B cell (primary cell): ENCODE results near the gene DHRS1. TPM values are rescaled to one million over a fixed set of nuclear protein-coding genes. Genes with fewer than 3 reads are reported as not detected.

Experiments
- ATAC-seq: fragments of 200-7000 bp; cut with Tn5 transposase; one replicate; pipeline ENCODE4 v1.10.0; 2021; ENCODE audit warnings: low read depth, mild to moderate bottlenecking, moderate number of reproducible peaks, moderate library complexity
- CTCF ChIA-PET: fragments of 350-600 bp; sonication (Branson Sonifier 250); formaldehyde crosslinking; loops from one replicate; lab custom pipeline; 2021; ENCODE audit warnings: antibody characterized with exemption, inconsistent platforms; lab: Charles Lee
- POLR2A ChIA-PET: fragments of 350-600 bp; sonication (Branson Sonifier 250); formaldehyde crosslinking; loops from one replicate; lab custom pipeline; 2021; ENCODE audit warnings: antibody characterized with exemption; lab: Charles Lee
- DNase-seq: peaks from one replicate; pipeline ENCODE4 v3.0.0; 2013
- H2AFZ ChIP-seq: 2 replicates; pipeline ENCODE4 v1.6.1; 2012; ENCODE audit warnings: mild to moderate bottlenecking, low read depth, low read length; ENCODE audit not compliant: insufficient read depth, poor library complexity, severe bottlenecking
- H3K27ac ChIP-seq, 2 donors: 1 replicate in 1 of 2; 2 replicates in 1 of 2; pipeline ENCODE4 v1.5.1; 2012 to 2013; ENCODE audit warnings: low read length in 2 of 2, mild to moderate bottlenecking in 2 of 2, moderate library complexity in 1 of 2
- H3K27me3 ChIP-seq, 4 experiments: fragments of 200-600 bp in 1 of 4; sonication (generic) in 1 of 4; replicated peaks in 1 of 4; 1 replicate in 2 of 4; 2 replicates in 2 of 4; pipeline versions ENCODE4 v1.6.1 to v1.7.0; 2013 to 2016; ENCODE audit warnings: low read length in 3 of 4, mild to moderate bottlenecking in 2 of 4, mixed read lengths in 1 of 4, moderate library complexity in 1 of 4; ENCODE audit not compliant: insufficient read depth in 4 of 4, control insufficient read depth in 3 of 4; ENCODE audit errors: control extremely low read depth in 1 of 4
- H3K36me3 ChIP-seq, 2 experiments: replicated peaks in 1 of 2; 1 replicate in 1 of 2; 2 replicates in 1 of 2; pipeline versions ENCODE4 v1.6.1 to v1.7.1; 2013; ENCODE audit warnings: low read length in 1 of 2; ENCODE audit not compliant: insufficient read depth in 2 of 2, control insufficient read depth in 1 of 2; ENCODE audit errors: control extremely low read depth in 1 of 2, extremely low read depth in 1 of 2
- H3K4me1 ChIP-seq, 2 donors: fragments of 200-600 bp in 1 of 2; sonication (generic) in 1 of 2; 1 replicate in 1 of 2; 2 replicates in 1 of 2; pipeline versions ENCODE4 v1.5.1 to v1.6.1; 2013 to 2017; ENCODE audit warnings: low read length in 2 of 2; ENCODE audit not compliant: control insufficient read depth in 2 of 2, insufficient read depth in 2 of 2
- H3K4me2 ChIP-seq: replicated peaks from 2 replicates; pipeline ENCODE3; 2012; ENCODE audit warnings: mild to moderate bottlenecking, low read depth, low read length; ENCODE audit not compliant: poor library complexity, severe bottlenecking
- H3K4me3 ChIP-seq, 5 experiments: fragments of 200-600 bp in 1 of 5; sonication (generic) in 1 of 5; 1 replicate in 3 of 5; 2 replicates in 2 of 5; pipeline versions ENCODE4 v1.5.1 to v1.7.0; 2011 to 2016; ENCODE audit warnings: low read length in 4 of 5, mild to moderate bottlenecking in 4 of 5, low read depth in 2 of 5, control low read depth in 1 of 5, moderate library complexity in 1 of 5; ENCODE audit not compliant: insufficient read depth in 1 of 5; ENCODE audit errors: control extremely low read depth in 1 of 5, extremely low read depth in 1 of 5
- H3K79me2 ChIP-seq: fragments of 200-600 bp; sonication (generic); one replicate; pipeline ENCODE4 v1.6.0; 2016; ENCODE audit warnings: low read length; ENCODE audit not compliant: control insufficient read depth, insufficient read depth
- H3K9ac ChIP-seq: fragments of 200-600 bp; sonication (generic); 2 replicates; pipeline ENCODE4 v1.6.1; 2017; ENCODE audit warnings: mild to moderate bottlenecking, low read length, moderate library complexity
- H3K9me3 ChIP-seq, 3 donors: one replicate each; pipeline versions ENCODE4 v1.6.1 to v1.7.1; 2013; ENCODE audit warnings: low read length in 2 of 3; ENCODE audit not compliant: control insufficient read depth in 2 of 3, insufficient read depth in 1 of 3; ENCODE audit errors: control extremely low read depth in 1 of 3
- H4K20me1 ChIP-seq: 2 replicates; pipeline ENCODE4 v1.6.0; 2012; ENCODE audit warnings: mild to moderate bottlenecking, low read length; ENCODE audit not compliant: insufficient read depth, control insufficient read depth, poor library complexity, severe bottlenecking
- H3K27ac Mint-ChIP-seq: one replicate; pipeline ENCODE4 v1.8.0; 2021; ENCODE audit warnings: mixed read lengths
- H3K27me3 Mint-ChIP-seq: one replicate; pipeline ENCODE4 v1.8.0; 2021; ENCODE audit warnings: mixed read lengths
- H3K4me1 Mint-ChIP-seq: one replicate; pipeline ENCODE4 v1.8.0; 2021; ENCODE audit warnings: mixed read lengths
- H3K4me3 Mint-ChIP-seq: one replicate; pipeline ENCODE4 v1.8.0; 2021; ENCODE audit warnings: mixed read lengths
- H3K9me3 Mint-ChIP-seq: one replicate; pipeline ENCODE4 v1.8.0; 2022; ENCODE audit warnings: mixed read lengths; ENCODE audit not compliant: insufficient read depth
- CTCF ChIP-seq: fragments of 200-600 bp; IDR thresholded peaks from one replicate; pipeline ENCODE4 v1.8.0; 2022; ENCODE audit warnings: antibody characterized with exemption, mild to moderate bottlenecking
- EZH2 ChIP-seq: IDR thresholded peaks from 2 replicates; pipeline ENCODE4 v1.6.1; 2012; ENCODE audit warnings: borderline replicate concordance, low read depth, mild to moderate bottlenecking, moderate library complexity, low read length; ENCODE audit not compliant: insufficient read depth, poor library complexity, severe bottlenecking
- WGBS: methylation state at CpG from one replicate; pipeline ENCODE4 v1.1.5; 2013; ENCODE audit warnings: missing lambda C conversion rate; ENCODE audit not compliant: insufficient coverage; 5-methylcytosine and 5-hydroxymethylcytosine counted together
- intact Hi-C: fragments of 100-400 bp; cut with micrococcal nuclease; formaldehyde crosslinking; loops from one replicate; pipeline ENCODE4 v1.10.0; 2022
- polyA plus RNA-seq: library from polyadenylated mRNA; depleted of rRNA; stranded (reverse); fragments of >200 nt; gene quantifications from 2 replicates; pipeline ENCODE4 v1.2.3, GENCODE V29; 2012
- total RNA-seq, 2 donors: library from RNA; stranded (reverse); fragments of 120-200 nt in 1 of 2; gene quantifications; 1 replicate in 1 of 2; 2 replicates in 1 of 2; pipeline versions ENCODE4 v1.2.3 to v1.2.4, GENCODE V29; 2013 to 2022

The DHRS1 gene
- total and polyA plus RNA-seq, 2 donors (not counting 1 experiment from before 2014, with no cell fraction given), result 42.7 to 76.9 TPM

DNA sequence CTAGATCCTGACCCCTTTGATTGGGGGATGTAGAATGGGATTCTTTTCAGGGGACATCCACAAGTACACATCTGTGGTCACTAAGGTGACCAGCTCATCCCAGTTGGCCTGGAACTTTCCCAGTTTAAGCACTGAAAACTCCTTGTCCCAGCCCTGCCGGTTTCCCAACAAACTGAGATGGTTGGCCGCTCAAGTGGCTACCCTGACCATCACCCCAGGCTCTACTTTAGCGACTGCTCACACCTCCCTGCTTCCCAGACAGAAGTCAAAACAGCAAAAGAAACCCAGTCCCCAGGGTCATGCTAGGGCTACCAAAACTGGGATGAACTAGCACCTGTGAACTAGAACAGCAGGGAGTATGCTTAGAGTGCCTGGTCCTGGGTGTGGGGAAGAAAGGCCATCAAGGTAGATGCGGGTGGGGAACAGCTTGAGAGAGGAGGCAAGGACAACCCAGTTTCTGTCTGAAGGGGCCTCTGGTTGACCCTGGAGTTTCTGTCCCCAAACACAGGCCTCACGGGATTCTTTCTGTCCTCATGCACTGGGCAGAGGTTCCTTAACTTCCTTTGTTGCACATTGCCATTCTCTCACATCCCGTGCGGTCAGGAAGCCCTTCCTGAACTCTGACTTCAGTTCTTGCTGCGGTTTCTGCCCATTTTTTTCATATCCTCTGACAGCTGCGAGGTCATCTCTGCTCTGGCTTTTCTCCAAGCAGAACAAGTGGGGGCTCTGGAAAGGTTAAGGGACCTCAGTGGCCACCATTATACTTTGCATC is 13.3 kb upstream of the DHRS1 start:
- ChIA-PET CTCF (interaction anchor here (0.9 to 9.4 kb wide), 7 partner anchors 15 to 124 kb away, joined by 3 to 112 read pairs (median 39); partner anchors contain the start of genes CBLN3, KHNYN, MDP1 and RABGGTA), POLR2A (interaction anchor here (0.7 to 1.3 kb wide), 2 partner anchors 42 to 177 kb away, joined by 3 to 4 read pairs; partner anchors contain the start of genes PSME1 and RABGGTA)
- Mint-ChIP-seq H3K4me3 (peak overlapping the region; percentile 84), H3K27ac (peak overlapping the region; percentile 91), H3K27me3 (no peaks in the 10 kb centered on the region), H3K4me1 (peaks cover 55% of the 10 kb centered on the region), H3K9me3 (no peaks in the 10 kb centered on the region)
- Histone ChIP-seq H3K4me2 (peak overlapping the region; percentile 42), H3K4me1 (peaks cover 38 to 54% of the 10 kb centered on the region in 2 donors), H3K36me3 (peaks cover 0 to 6% of the 10 kb centered on the region in 2 experiments), H3K27me3 (no peaks in the 10 kb centered on the region), H3K9me3 (no peaks in the 10 kb centered on the region), H3K9ac (no peak overlapping the region), H3K4me3 (no peak overlapping the region), H3K27ac (peak overlapping the region in 1 of 2 donors; percentile 2), H3K79me2 (peaks cover 8% of the 10 kb centered on the region), H4K20me1 (peaks cover 25% of the 10 kb centered on the region), H2AFZ (no peak overlapping the region)
- TF ChIP-seq EZH2 (no peak), CTCF (no peak)
- DNase-seq (no peak), ATAC-seq (no peak)
- WGBS, result 29% methylated on average over 9 of the region's 9 CpGs
- intact Hi-C loops, result loop anchor here (5.0 kb wide), 1 partner anchor 301 kb away; no protein-coding TSS in a partner anchor
